ENCODE measurements around the gene DSEL.

- TF ChIP-seq CTCF (IDR thresholded peaks at IDR 0.05) (no peak), EZH2 (IDR thresholded peaks at IDR 0.05; ENCODE audit: borderline replicate concordance, insufficient read depth, low read depth, low read length, poor library complexity, severe bottlenecking) (no peak)
Measured at GRCh38 chr18:67518566-67518965, 2.0 kb upstream of the DSEL start.
